Liver (tissue), 9 donors: ENCODE measurements around the gene CHD5. TPM values are rescaled to one million over a fixed set of nuclear protein-coding genes. Genes with fewer than 3 reads are reported as not detected.
A peak's percentile ranks its signal among the peaks of the same experiment; 100 is the strongest.

Experiments used
- DNase-seq: peaks from one replicate; pipeline ENCODE4 v3.0.0-alpha.2; 2017; ENCODE audit warnings: low spot score
- H3K27ac ChIP-seq, 2 donors: one replicate each; pipeline ENCODE4 v1.7.0; 2013; ENCODE audit warnings: inconsistent platforms in 2 of 2, low read length in 2 of 2, control low read depth in 1 of 2, low read depth in 1 of 2, mild to moderate bottlenecking in 1 of 2
- H3K27me3 ChIP-seq, 4 donors: one replicate each; pipeline versions ENCODE4 v1.6.1 to v1.7.0; 2013; ENCODE audit warnings: low read length in 3 of 4, inconsistent platforms in 1 of 4, mild to moderate bottlenecking in 1 of 4, moderate library complexity in 1 of 4; ENCODE audit not compliant: control insufficient read depth in 4 of 4, insufficient read depth in 4 of 4
- H3K36me3 ChIP-seq, 4 donors: one replicate each; pipeline versions ENCODE4 v1.6.1 to v1.7.0; 2013; ENCODE audit warnings: low read length in 3 of 4, mild to moderate bottlenecking in 3 of 4, low read depth in 1 of 4, moderate library complexity in 1 of 4; ENCODE audit not compliant: control insufficient read depth in 4 of 4, insufficient read depth in 3 of 4
- H3K4me1 ChIP-seq, 4 donors: one replicate each; pipeline versions ENCODE4 v1.6.1 to v1.7.0; 2013; ENCODE audit warnings: low read length in 3 of 4, mild to moderate bottlenecking in 3 of 4, moderate library complexity in 1 of 4; ENCODE audit not compliant: control insufficient read depth in 4 of 4, insufficient read depth in 4 of 4
- H3K4me3 ChIP-seq, 3 donors: one replicate each; pipeline versions ENCODE4 v1.6.1 to v1.7.0; 2013; ENCODE audit warnings: low read length in 3 of 3, control low read depth in 1 of 3, low read depth in 1 of 3, mild to moderate bottlenecking in 1 of 3
- H3K9ac ChIP-seq, 2 donors: one replicate each; pipeline ENCODE4 v1.7.0; 2013; ENCODE audit warnings: low read length in 2 of 2, mild to moderate bottlenecking in 2 of 2, moderate library complexity in 2 of 2, control low read depth in 1 of 2, low read depth in 1 of 2
- H3K9me3 ChIP-seq, 4 donors: one replicate each; pipeline versions ENCODE4 v1.6.1 to v1.7.0; 2013; ENCODE audit warnings: low read length in 3 of 4; ENCODE audit not compliant: control insufficient read depth in 4 of 4
- CTCF ChIP-seq: fragments of 150-350 bp; IDR thresholded peaks from 2 replicates; pipeline ENCODE4 v1.5.1; 2017; ENCODE audit warnings: improper control_type of control experiment, low read depth, low read length; ENCODE audit not compliant: missing input control
- EGR1 ChIP-seq, 2 donors: IDR thresholded peaks; 2 replicates each; pipeline ENCODE4 v1.6.1; 2016 to 2018; ENCODE audit warnings: antibody characterized with exemption in 2 of 2, low read depth in 2 of 2
- FOXA1 ChIP-seq: IDR thresholded peaks from 2 replicates; pipeline ENCODE4 v1.6.1; 2016; ENCODE audit warnings: antibody characterized with exemption
- FOXA2 ChIP-seq: IDR thresholded peaks from 2 replicates; pipeline ENCODE4 v1.6.1; 2016; ENCODE audit warnings: antibody characterized with exemption
- GABPA ChIP-seq, 2 donors: IDR thresholded peaks in 1 of 2; conservative IDR thresholded peaks in 1 of 2; 2 replicates each; pipeline ENCODE4 v1.6.1; 2016; ENCODE audit warnings: antibody characterized with exemption in 2 of 2, mild to moderate bottlenecking in 1 of 2, moderate library complexity in 1 of 2
- HNF4A ChIP-seq, 2 donors: conservative IDR thresholded peaks; 2 replicates each; pipeline ENCODE4 v1.6.1; 2016; ENCODE audit warnings: antibody characterized with exemption in 2 of 2, mild to moderate bottlenecking in 2 of 2
- HNF4G ChIP-seq: IDR thresholded peaks from 2 replicates; pipeline ENCODE4 v1.6.1; 2016; ENCODE audit warnings: antibody characterized with exemption
- JUND ChIP-seq, 2 donors: IDR thresholded peaks; 2 replicates each; pipeline ENCODE4 v1.6.1; 2016; ENCODE audit warnings: antibody characterized with exemption in 2 of 2
- NR2F2 ChIP-seq: IDR thresholded peaks from 2 replicates; pipeline ENCODE4 v1.6.1; 2016; ENCODE audit warnings: antibody characterized with exemption
- RAD21 ChIP-seq, 2 donors: IDR thresholded peaks; 2 replicates each; pipeline ENCODE4 v1.6.1; 2016; ENCODE audit warnings: antibody characterized with exemption in 2 of 2, mild to moderate bottlenecking in 2 of 2
- REST ChIP-seq: IDR thresholded peaks from 2 replicates; pipeline ENCODE4 v1.6.1; 2016; ENCODE audit warnings: antibody characterized with exemption, mild to moderate bottlenecking
- RXRA ChIP-seq, 2 donors: IDR thresholded peaks; 2 replicates each; pipeline ENCODE4 v1.6.1; 2017 to 2018; ENCODE audit warnings: antibody characterized with exemption in 2 of 2, mild to moderate bottlenecking in 1 of 2
- SP1 ChIP-seq: IDR thresholded peaks from 2 replicates; pipeline ENCODE4 v1.6.1; 2018; ENCODE audit warnings: antibody characterized with exemption, mild to moderate bottlenecking
- TAF1 ChIP-seq: conservative IDR thresholded peaks from 2 replicates; pipeline ENCODE4 v1.6.1; 2016; ENCODE audit warnings: antibody characterized with exemption, mild to moderate bottlenecking
- YY1 ChIP-seq: IDR thresholded peaks from 2 replicates; pipeline ENCODE4 v1.6.1; 2016; ENCODE audit warnings: antibody characterized with exemption, mild to moderate bottlenecking
- ZBTB33 ChIP-seq: IDR thresholded peaks from 2 replicates; pipeline ENCODE4 v1.6.1; 2016; ENCODE audit warnings: antibody characterized with exemption
- WGBS: extraction: QIAGEN DNeasy Blood & Tissue Kit; methylation state at CpG from one replicate; pipeline ENCODE4 v1.1.7; 2013; 5-methylcytosine and 5-hydroxymethylcytosine counted together
- polyA plus RNA-seq, 2 donors: library from polyadenylated mRNA; stranded (reverse) in 1 of 2; unstranded in 1 of 2; fragments of 200-250 nt in 1 of 2; fragments of >200 nt in 1 of 2; fragmentation: Nextera tagmentation in 1 of 2; extraction: Ambion mirVana in 1 of 2; gene quantifications; one replicate each; pipeline versions ENCODE4 v1.2.1 to v1.2.3, GENCODE V29; 2013 to 2015
- total RNA-seq, 2 donors: library from RNA; depleted of rRNA; stranded (reverse); fragments of >200 nt; gene quantifications; one replicate each; pipeline ENCODE4 v1.2.3, GENCODE V29; 2014
- TF ChIP-seq, protein P1 (sequence below): IDR thresholded peaks from 2 replicates; pipeline ENCODE4 v1.6.1; 2016; ENCODE audit warnings: antibody characterized with exemption
- TF ChIP-seq, protein P2 (sequence below): IDR thresholded peaks from 2 replicates; pipeline ENCODE4 v1.6.1; 2016; ENCODE audit warnings: antibody characterized with exemption
- donor health status: healthy.
- donor health status: healthy.
- donor health status: healthy.
- donor health status: healthy.
- donor health status: healthy.

Gene CHD5
- total and polyA plus RNA-seq, 4 donors, result under 0.01 to 0.08 TPM; not detected in 2

DNA sequence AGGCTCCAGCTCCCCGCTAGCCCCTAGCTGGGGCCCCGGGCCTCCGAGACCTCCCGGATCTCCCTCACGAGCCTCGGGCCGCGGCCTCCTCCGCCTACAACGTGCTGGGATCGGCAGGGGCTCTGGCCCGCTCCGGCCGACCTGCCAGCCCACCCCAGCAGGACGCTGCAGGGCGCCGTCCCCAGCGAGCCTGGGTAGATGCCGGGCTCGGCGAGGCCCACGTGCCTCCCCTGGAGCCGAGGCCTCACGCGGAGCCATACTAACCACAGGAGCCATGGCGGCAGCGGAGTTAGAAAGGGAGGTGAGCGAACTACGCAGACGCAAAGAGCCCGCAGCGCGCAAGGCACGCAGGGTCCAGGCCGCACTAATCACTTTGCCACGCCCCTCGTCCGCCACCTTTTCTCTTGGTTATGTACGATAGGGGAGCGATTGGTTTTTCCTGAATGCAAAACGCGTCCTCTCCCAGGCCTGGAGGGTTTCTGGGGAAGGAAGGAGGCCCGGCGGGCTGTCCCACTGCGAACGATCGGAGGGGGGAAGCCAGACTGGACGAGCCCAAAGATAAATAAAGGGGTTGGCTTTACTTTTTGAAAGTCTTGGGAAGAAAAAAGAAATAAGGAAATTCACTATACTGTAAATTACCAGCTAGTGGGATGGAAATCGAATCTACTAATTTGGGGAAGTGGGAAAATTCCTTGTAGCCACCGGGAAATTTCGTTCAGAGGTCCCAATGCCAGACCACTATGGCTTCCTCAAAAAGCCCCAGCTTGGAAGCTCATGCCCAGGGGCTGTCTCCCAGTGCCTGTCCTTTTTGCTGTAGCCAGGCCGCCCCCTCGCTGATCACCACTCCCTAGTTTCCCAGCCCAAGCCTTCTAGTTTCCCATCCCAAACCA, 19.4 kb upstream of the CHD5 start, which contains the start of gene RPL22:
TSS of gene RPL22 (minus strand) at position 298 of the 890 bp plus-strand sequence. CDS start at position 276, 22 bp downstream.
- 2% methylated on average over 53 of the region's 53 CpGs for WGBS
- no peaks in the 10 kb centered on the region for H3K27me3 ChIP-seq
- peak; percentile 94 for DNase-seq
- peak within 1 kb of the TSS; percentile 75 to 86 for H3K27ac ChIP-seq
- peaks cover 2 to 15% (median 11%) of the 10 kb centered on the region in 4 donors for H3K36me3 ChIP-seq
- H3K4me1 ChIP-seq, result peaks cover 7 to 29% (median 21%) of the 10 kb centered on the region in 4 donors
- peak within 1 kb of the TSS; percentile 94 for H3K9ac ChIP-seq
- H3K9me3 ChIP-seq, result no peaks in the 10 kb centered on the region
- H3K4me3 ChIP-seq, result peak within 1 kb of the TSS; percentile 81 to 99 (median 94)
- peak; percentile 47 to 60 for TF ChIP-seq HNF4A (conservative IDR thresholded peaks at IDR 0.05)
- peak; percentile 55 for TF ChIP-seq TAF1
- peak; percentile 69 to 74 for TF ChIP-seq RXRA (IDR thresholded peaks at IDR 0.05)
- peak; percentile 98 for TF ChIP-seq YY1
- peak; percentile 11 for TF ChIP-seq NR2F2
- TF ChIP-seq RAD21 (IDR thresholded peaks at IDR 0.05), result peak; percentile 40 to 55
- TF ChIP-seq REST, result peak; percentile 89
- TF ChIP-seq, protein P1, sequence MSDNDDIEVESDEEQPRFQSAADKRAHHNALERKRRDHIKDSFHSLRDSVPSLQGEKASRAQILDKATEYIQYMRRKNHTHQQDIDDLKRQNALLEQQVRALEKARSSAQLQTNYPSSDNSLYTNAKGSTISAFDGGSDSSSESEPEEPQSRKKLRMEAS, result peak; percentile 99
- peak; percentile 11 for TF ChIP-seq HNF4G
- TF ChIP-seq, protein P2, sequence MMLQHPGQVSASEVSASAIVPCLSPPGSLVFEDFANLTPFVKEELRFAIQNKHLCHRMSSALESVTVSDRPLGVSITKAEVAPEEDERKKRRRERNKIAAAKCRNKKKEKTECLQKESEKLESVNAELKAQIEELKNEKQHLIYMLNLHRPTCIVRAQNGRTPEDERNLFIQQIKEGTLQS, result peak; percentile 43
- peak; percentile 72 for TF ChIP-seq FOXA2
- TF ChIP-seq GABPA (IDR thresholded peaks at IDR 0.05 in 1 of 2, conservative IDR thresholded peaks at IDR 0.05 in 1 of 2), result peak in 1 of 2 donors; percentile 77
- TF ChIP-seq SP1, result peak; percentile 92
- no peak for TF ChIP-seq CTCF
- TF ChIP-seq EGR1 (IDR thresholded peaks at IDR 0.05; ENCODE audit: low read depth in 2 of 2), result peak; percentile 42 to 89
- peak; percentile 76 for TF ChIP-seq FOXA1
- TF ChIP-seq ZBTB33, result peak; percentile 97
- TF ChIP-seq JUND (IDR thresholded peaks at IDR 0.05), result no peak
